GM12891 (cell line): Measurements from ENCODE around the gene BAIAP3.

Experiments
- POLR2A ChIP-seq: IDR thresholded peaks from 2 replicates; pipeline ENCODE4 v1.6.1; 2011; ENCODE audit warnings: low read depth, low read length, control low read depth
- POLR2AphosphoS5 ChIP-seq: IDR thresholded peaks from 2 replicates; pipeline ENCODE4 v1.6.1; 2011; ENCODE audit warnings: low read depth, low read length, control low read depth
- TAF1 ChIP-seq: IDR thresholded peaks from 2 replicates; pipeline ENCODE4 v1.6.1; 2011; ENCODE audit warnings: low read depth, low read length, control low read depth

DNA sequence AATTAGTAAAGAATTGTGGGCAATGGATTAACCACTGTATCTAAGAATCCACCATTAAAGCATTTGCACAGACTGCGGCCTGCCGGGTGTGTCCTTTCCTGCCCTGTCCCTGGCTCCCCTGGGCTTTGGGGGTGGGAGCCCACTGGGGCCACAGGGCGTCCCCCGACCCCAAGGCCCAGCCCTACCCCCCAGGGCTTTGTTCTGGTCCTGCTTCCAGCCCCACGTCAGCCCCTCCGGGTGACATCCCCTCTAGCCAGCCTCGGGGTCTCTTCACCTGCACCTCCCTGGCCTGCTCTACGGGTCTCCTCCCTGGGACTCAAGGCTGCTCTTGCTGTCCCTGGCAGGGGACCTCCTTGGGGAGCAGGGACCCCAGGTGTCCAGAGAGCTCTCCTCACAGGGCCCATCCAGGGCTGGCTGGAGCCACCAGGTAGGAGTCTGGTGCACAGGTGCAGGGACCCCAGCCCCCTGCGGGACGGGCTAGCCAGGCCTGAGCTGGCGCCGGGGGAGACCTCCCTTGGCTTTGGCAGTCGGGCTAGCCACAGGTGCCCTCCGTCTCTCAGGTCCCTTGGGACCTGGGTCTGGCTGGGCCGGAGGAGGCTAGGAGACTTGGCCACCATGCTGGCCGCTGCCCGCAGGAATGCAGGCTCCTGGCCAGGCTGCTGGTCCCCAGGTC is 6.4 kb upstream of the BAIAP3 start:
- TF ChIP-seq POLR2A (no peak; the same call in 1 of the 2 replicates), POLR2AphosphoS5 (no peak), TAF1 (no peak)
